NCI-H1105 (cell line): ENCODE measurements around the gene AGTR1.

Experiments
- DNase-seq: peaks from one replicate; lab custom pipeline; 2025; lab: John Stamatoyannopoulos, UW

AGTR1 gene

GRCh38 chr3:148697306-148698189 lies at the start of gene AGTR1:
AGTR1 (plus strand) TSS chr3:148697903; CDS start chr3:148741036, 43,133 bp downstream.
- peak; percentile 21 for DNase-seq

GRCh38 chr3:148648685-148649352 lies 48.9 kb upstream of the AGTR1 start:
- no peak for DNase-seq

- no peak for DNase-seq
Measured at GRCh38 chr3:148651549-148651948, 46.2 kb upstream of the AGTR1 start.

- no peak for DNase-seq
Measured at GRCh38 chr3:148654433-148654832, 43.3 kb upstream of the AGTR1 start.

GRCh38 chr3:148657470-148657869 lies 40.2 kb upstream of the AGTR1 start:
- no peak for DNase-seq

- no peak for DNase-seq
Measured at GRCh38 chr3:148659512-148659911, 38.2 kb upstream of the AGTR1 start.

GRCh38 chr3:148680289-148680688 lies 17.4 kb upstream of the AGTR1 start:
- DNase-seq = no peak

- no peak for DNase-seq
Measured at GRCh38 chr3:148681080-148681479, 16.6 kb upstream of the AGTR1 start.

GRCh38 chr3:148682997-148683396 lies 14.7 kb upstream of the AGTR1 start:
- no peak for DNase-seq

GRCh38 chr3:148694116-148694515 lies 3.6 kb upstream of the AGTR1 start:
- no peak for DNase-seq

- no peak for DNase-seq
Measured at GRCh38 chr3:148698190-148698810, 597 bp downstream of the AGTR1 start.

- DNase-seq = no peak
Measured at GRCh38 chr3:148705314-148705713, 7.6 kb downstream of the AGTR1 start.

- DNase-seq = no peak
Measured at GRCh38 chr3:148707601-148708380, 10.1 kb downstream of the AGTR1 start.

- no peak for DNase-seq
Measured at GRCh38 chr3:148708409-148708808, 10.7 kb downstream of the AGTR1 start.

GRCh38 chr3:148709560-148710253 lies 12.0 kb downstream of the AGTR1 start:
- no peak for DNase-seq

GRCh38 chr3:148710665-148711064 lies 13.0 kb downstream of the AGTR1 start:
- no peak for DNase-seq

- DNase-seq = no peak
Measured at GRCh38 chr3:148711981-148712666, 14.4 kb downstream of the AGTR1 start.

GRCh38 chr3:148714521-148714920 lies 16.8 kb downstream of the AGTR1 start:
- no peak for DNase-seq

- DNase-seq = no peak
Measured at GRCh38 chr3:148716657-148717056, 19.0 kb downstream of the AGTR1 start.

- DNase-seq = no peak
Measured at GRCh38 chr3:148717885-148718561, 20.3 kb downstream of the AGTR1 start.
